H9 (cell line): ENCODE measurements around the gene CSHL1. TPM values are rescaled to one million over a fixed set of nuclear protein-coding genes. Genes with fewer than 3 reads are reported as not detected.
"Not testable (repeated sequence)": the region's sequence is repeated elsewhere in the genome, so short reads cannot be mapped to it uniquely, and the experiment has no call there.

ENCODE experiments used
- DNase-seq: peaks from one replicate; pipeline ENCODE4 v3.0.0-alpha.2; 2017
- H2AFZ ChIP-seq: one replicate; pipeline ENCODE4 v1.6.1; 2013; ENCODE audit warnings: mild to moderate bottlenecking, low read length, control low read depth, moderate library complexity
- H2AK5ac ChIP-seq: 2 replicates; pipeline ENCODE4 v1.6.1; 2013; ENCODE audit warnings: low read length, control low read depth, mixed read lengths; ENCODE audit not compliant: insufficient read length
- H2BK120ac ChIP-seq: one replicate; pipeline ENCODE4 v1.6.1; 2013; ENCODE audit warnings: low read depth, mild to moderate bottlenecking, low read length, control low read depth, inconsistent platforms; ENCODE audit not compliant: poor library complexity, severe bottlenecking
- H2BK12ac ChIP-seq: 2 replicates; pipeline ENCODE4 v1.6.1; 2013; ENCODE audit warnings: low read length, control low read depth, mixed read lengths, low read depth; ENCODE audit not compliant: insufficient read length
- H2BK15ac ChIP-seq: 2 replicates; pipeline ENCODE4 v1.6.1; 2013; ENCODE audit warnings: low read depth, low read length, control low read depth
- H2BK20ac ChIP-seq: one replicate; pipeline ENCODE4 v1.6.1; 2013; ENCODE audit warnings: low read depth, mild to moderate bottlenecking, low read length, control low read depth, inconsistent platforms; ENCODE audit not compliant: poor library complexity, severe bottlenecking
- H2BK5ac ChIP-seq: 2 replicates; pipeline ENCODE4 v1.6.1; 2013; ENCODE audit warnings: low read length, control low read depth, mixed read lengths; ENCODE audit not compliant: insufficient read length
- H3K14ac ChIP-seq: 2 replicates; pipeline ENCODE4 v1.6.1; 2013; ENCODE audit warnings: low read length, control low read depth; ENCODE audit not compliant: insufficient read depth
- H3K18ac ChIP-seq: 2 replicates; pipeline ENCODE4 v1.6.1; 2013; ENCODE audit warnings: low read depth, mild to moderate bottlenecking, mixed read lengths, low read length, control low read depth; ENCODE audit not compliant: insufficient read length
- H3K23ac ChIP-seq: 2 replicates; pipeline ENCODE4 v1.6.1; 2013; ENCODE audit warnings: low read length, control low read depth, mixed read lengths, low read depth; ENCODE audit not compliant: insufficient read length
- H3K23me2 ChIP-seq: 2 replicates; pipeline ENCODE4 v1.6.1; 2013; ENCODE audit warnings: low read depth, mild to moderate bottlenecking, mixed read lengths, low read length, control low read depth; ENCODE audit not compliant: insufficient read length, poor library complexity, severe bottlenecking
- H3K27ac ChIP-seq: 2 replicates; pipeline ENCODE4 v1.5.1; 2013; ENCODE audit warnings: low read length, control low read depth, mixed read lengths, low read depth; ENCODE audit not compliant: insufficient read length
- H3K27me3 ChIP-seq: 2 replicates; pipeline ENCODE4 v1.6.1; 2013; ENCODE audit warnings: low read length, control low read depth, inconsistent platforms; ENCODE audit not compliant: insufficient read depth
- H3K4ac ChIP-seq: 2 replicates; pipeline ENCODE4 v1.6.1; 2013; ENCODE audit warnings: low read depth, mild to moderate bottlenecking, control low read depth, inconsistent platforms, low read length, moderate library complexity
- H3K4me1 ChIP-seq: 2 replicates; pipeline ENCODE4 v1.6.1; 2013; ENCODE audit warnings: low read length, control low read depth, inconsistent platforms; ENCODE audit not compliant: insufficient read depth
- H3K4me2 ChIP-seq: 2 replicates; pipeline ENCODE4 v1.6.1; 2013; ENCODE audit warnings: low read length, control low read depth, mixed read lengths; ENCODE audit not compliant: insufficient read length, insufficient read depth
- H3K56ac ChIP-seq: 2 replicates; pipeline ENCODE4 v1.6.1; 2013; ENCODE audit warnings: low read depth, mild to moderate bottlenecking, mixed read lengths, low read length, control low read depth; ENCODE audit not compliant: insufficient read length
- H3K79me1 ChIP-seq: 2 replicates; pipeline ENCODE4 v1.6.1; 2013; ENCODE audit warnings: low read depth, mild to moderate bottlenecking, moderate library complexity, low read length, control low read depth, inconsistent platforms; ENCODE audit not compliant: insufficient read depth, poor library complexity, severe bottlenecking
- H3K79me2 ChIP-seq: 2 replicates; pipeline ENCODE4 v1.6.1; 2013; ENCODE audit warnings: low read length, control low read depth, inconsistent platforms; ENCODE audit not compliant: insufficient read depth
- H3K9ac ChIP-seq: 2 replicates; pipeline ENCODE4 v1.6.1; 2013; ENCODE audit warnings: low read length, control low read depth, mixed read lengths; ENCODE audit not compliant: insufficient read length; ENCODE audit errors: extremely low read depth
- H3K9me3 ChIP-seq: one replicate; pipeline ENCODE4 v1.6.1; 2013; ENCODE audit warnings: low read depth, low read length, inconsistent platforms; ENCODE audit not compliant: control insufficient read depth
- H3T11ph ChIP-seq: one replicate; pipeline ENCODE4 v1.6.1; 2013; ENCODE audit warnings: mild to moderate bottlenecking, low read length, control low read depth, inconsistent platforms
- H4K20me1 ChIP-seq: one replicate; pipeline ENCODE4 v1.6.1; 2013; ENCODE audit not compliant: control insufficient read depth, insufficient read length, insufficient read depth
- H4K5ac ChIP-seq: 2 replicates; pipeline ENCODE4 v1.6.1; 2013; ENCODE audit warnings: low read depth, mild to moderate bottlenecking, mixed read lengths, low read length, control low read depth; ENCODE audit not compliant: insufficient read length
- H4K8ac ChIP-seq: replicated peaks from 2 replicates; pipeline ENCODE4 v1.6.1; 2013; ENCODE audit warnings: low read length, control low read depth, mixed read lengths, low read depth; ENCODE audit not compliant: insufficient read length
- H4K91ac ChIP-seq: 2 replicates; pipeline ENCODE4 v1.6.1; 2013; ENCODE audit warnings: low read depth, mild to moderate bottlenecking, moderate library complexity, mixed read lengths, low read length, control low read depth; ENCODE audit not compliant: insufficient read length
- H3K27ac Mint-ChIP-seq, 3 experiments: 2 replicates in 2 of 3; 3 replicates in 1 of 3; pipeline ENCODE4 v1.8.0; 2020 to 2021; ENCODE audit warnings: mixed read lengths in 3 of 3, mild to moderate bottlenecking in 1 of 3, moderate library complexity in 1 of 3
- H3K27me3 Mint-ChIP-seq: 2 replicates; pipeline ENCODE4 v1.8.0; 2021; ENCODE audit warnings: low read depth, mild to moderate bottlenecking, moderate library complexity, mixed read lengths
- H3K36me3 Mint-ChIP-seq, 3 experiments: 2 replicates in 2 of 3; 3 replicates in 1 of 3; pipeline ENCODE4 v1.8.0; 2020 to 2021; ENCODE audit warnings: low read depth in 3 of 3, mixed read lengths in 3 of 3; ENCODE audit not compliant: insufficient read depth in 1 of 3
- H3K4me1 Mint-ChIP-seq, 2 experiments: 2 replicates each; pipeline ENCODE4 v1.8.0; 2020; ENCODE audit warnings: mixed read lengths in 2 of 2
- H3K4me3 Mint-ChIP-seq, 2 experiments: 2 replicates in 1 of 2; 3 replicates in 1 of 2; pipeline ENCODE4 v1.8.0; 2020 to 2021; ENCODE audit warnings: mild to moderate bottlenecking in 2 of 2, mixed read lengths in 2 of 2, moderate library complexity in 1 of 2
- H3K9me3 Mint-ChIP-seq, 2 experiments: 2 replicates in 1 of 2; 3 replicates in 1 of 2; pipeline ENCODE4 v1.8.0; 2020; ENCODE audit warnings: mild to moderate bottlenecking in 2 of 2, mixed read lengths in 2 of 2, moderate library complexity in 1 of 2
- WGBS: extraction: QIAGEN DNeasy Blood & Tissue Kit; methylation state at CpG from one replicate; pipeline ENCODE4 v1.1.7; 2013; ENCODE audit warnings: missing lambda C conversion rate, low lambda C conversion rate, mixed read lengths; ENCODE audit not compliant: insufficient read length; ENCODE audit errors: extremely low coverage; 5-methylcytosine and 5-hydroxymethylcytosine counted together
- total RNA-seq: library from RNA; stranded (reverse); gene quantifications from 2 replicates; pipeline ENCODE4 v1.2.1, GENCODE V29; 2021
- TF ChIP-seq, protein P1 (sequence below): fragments of 200-600 bp; sonication (generic); conservative IDR thresholded peaks from 3 replicates; pipeline ENCODE4 v1.8.0; 2021; ENCODE audit warnings: antibody characterized with exemption, mild to moderate bottlenecking

Gene CSHL1
- total RNA-seq, 1 experiment from 2014 or later = not detected

DNA sequence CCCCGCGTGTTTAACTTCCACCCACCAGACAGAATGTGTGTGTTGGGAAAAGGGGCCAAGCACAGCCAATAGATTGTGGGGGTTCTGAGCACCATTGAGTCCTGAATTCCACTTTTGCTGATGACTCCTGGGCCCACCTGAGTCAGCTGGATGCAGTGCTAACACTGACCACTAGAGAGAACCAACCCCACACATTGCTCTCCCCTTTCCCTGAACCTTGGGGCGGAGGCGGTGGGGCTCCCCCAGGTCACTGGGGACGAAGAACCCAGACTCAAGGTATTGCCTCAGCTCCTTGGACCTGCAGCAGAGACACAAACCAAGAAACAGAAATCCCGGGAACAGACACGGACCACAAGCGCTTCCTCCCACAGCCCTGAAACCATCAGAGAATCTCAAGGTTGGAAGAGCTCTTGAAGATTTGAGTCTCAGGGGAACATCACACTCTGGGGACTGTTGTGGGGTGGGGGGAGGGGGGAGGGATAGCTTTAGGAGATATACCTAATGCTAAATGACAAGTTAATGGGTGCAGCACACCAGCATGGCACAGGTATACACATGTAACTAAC lies 36.9 kb downstream of the CSHL1 start:
- not testable (repeated sequence) for H2BK20ac ChIP-seq, H4K91ac ChIP-seq, H3K4ac ChIP-seq, H3K27me3 ChIP-seq, H3K79me1 ChIP-seq, H3K9me3 Mint-ChIP-seq, H2BK15ac ChIP-seq, H3K4me2 ChIP-seq, H3K14ac ChIP-seq, H3K4me1 ChIP-seq, H3K36me3 Mint-ChIP-seq, H3K4me1 Mint-ChIP-seq, H2BK5ac ChIP-seq, H2BK120ac ChIP-seq, H4K20me1 ChIP-seq, H3K18ac ChIP-seq, H3K9me3 ChIP-seq, H4K5ac ChIP-seq, H3K79me2 ChIP-seq, H3K27me3 Mint-ChIP-seq, H3K23me2 ChIP-seq, H3K9ac ChIP-seq, H3K23ac ChIP-seq, H2AFZ ChIP-seq, H3T11ph ChIP-seq, H2AK5ac ChIP-seq, H3K4me3 Mint-ChIP-seq, H2BK12ac ChIP-seq, H4K8ac ChIP-seq, H3K27ac ChIP-seq, H3K56ac ChIP-seq
- no CpG with 5 or more reads among the region's 8 CpGs for WGBS
- H3K27ac Mint-ChIP-seq = 0 out of 7 replicates have a peak overlapping the region, but pooled peaks of 1 of the 3 experiments have one; percentile 86
- TF ChIP-seq, protein P1, sequence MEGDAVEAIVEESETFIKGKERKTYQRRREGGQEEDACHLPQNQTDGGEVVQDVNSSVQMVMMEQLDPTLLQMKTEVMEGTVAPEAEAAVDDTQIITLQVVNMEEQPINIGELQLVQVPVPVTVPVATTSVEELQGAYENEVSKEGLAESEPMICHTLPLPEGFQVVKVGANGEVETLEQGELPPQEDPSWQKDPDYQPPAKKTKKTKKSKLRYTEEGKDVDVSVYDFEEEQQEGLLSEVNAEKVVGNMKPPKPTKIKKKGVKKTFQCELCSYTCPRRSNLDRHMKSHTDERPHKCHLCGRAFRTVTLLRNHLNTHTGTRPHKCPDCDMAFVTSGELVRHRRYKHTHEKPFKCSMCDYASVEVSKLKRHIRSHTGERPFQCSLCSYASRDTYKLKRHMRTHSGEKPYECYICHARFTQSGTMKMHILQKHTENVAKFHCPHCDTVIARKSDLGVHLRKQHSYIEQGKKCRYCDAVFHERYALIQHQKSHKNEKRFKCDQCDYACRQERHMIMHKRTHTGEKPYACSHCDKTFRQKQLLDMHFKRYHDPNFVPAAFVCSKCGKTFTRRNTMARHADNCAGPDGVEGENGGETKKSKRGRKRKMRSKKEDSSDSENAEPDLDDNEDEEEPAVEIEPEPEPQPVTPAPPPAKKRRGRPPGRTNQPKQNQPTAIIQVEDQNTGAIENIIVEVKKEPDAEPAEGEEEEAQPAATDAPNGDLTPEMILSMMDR = peak; percentile 32; the same call in 1 of the 3 replicates
- peak; percentile 42 for DNase-seq

- H3K4me1 ChIP-seq, H2AK5ac ChIP-seq, H3K23ac ChIP-seq, H4K5ac ChIP-seq, H3K4me1 Mint-ChIP-seq, H2BK5ac ChIP-seq, H3K9ac ChIP-seq, H3K18ac ChIP-seq, H4K91ac ChIP-seq, H2BK12ac ChIP-seq, H2BK20ac ChIP-seq, H3K79me1 ChIP-seq, H3K9me3 ChIP-seq, H2BK120ac ChIP-seq, H4K8ac ChIP-seq, H2BK15ac ChIP-seq, DNase-seq, H3K56ac ChIP-seq, H3K27me3 Mint-ChIP-seq, H4K20me1 ChIP-seq, H3K4me3 Mint-ChIP-seq, H3K4me2 ChIP-seq, H3K14ac ChIP-seq, H2AFZ ChIP-seq, H3K36me3 Mint-ChIP-seq, H3K79me2 ChIP-seq, H3K9me3 Mint-ChIP-seq, H3K4ac ChIP-seq, H3K23me2 ChIP-seq, H3K27me3 ChIP-seq, H3T11ph ChIP-seq, H3K27ac ChIP-seq: not testable (repeated sequence)
- 0 out of 7 replicates have a peak within 1 kb of the TSS, but pooled peaks of 1 of the 3 experiments have one; percentile 86 for H3K27ac Mint-ChIP-seq
- no CpG with 5 or more reads among the region's 7 CpGs for WGBS
Measured at GRCh38 chr17:63873577-63873976, 37.5 kb downstream of the CSHL1 start, which contains the start of gene CSH2. TSS of gene CSH2 (minus strand) at chr17:63873677. CDS start at chr17:63873614, 63 bp downstream.
